PC-9 (cell line): ENCODE results near the gene ZIC4. TPM values are rescaled to one million over a fixed set of nuclear protein-coding genes. Genes with fewer than 3 reads are reported as not detected.

Experiments used
- BruUV-seq: library from RNA; stranded (reverse); fragments of 400-500 nt; replicated peaks from 2 replicates; lab custom pipeline; 2021; lab: Mats Ljungman, UMichigan
- CTCF ChIA-PET: fragments of 300-600 bp; sonication (Branson Sonifier 250); formaldehyde crosslinking; loops from one replicate; lab custom pipeline; 2022; ENCODE audit warnings: antibody characterized with exemption; lab: Charles Lee
- POLR2A ChIA-PET: fragments of 300-600 bp; sonication (Branson Sonifier 250); formaldehyde crosslinking; loops from one replicate; lab custom pipeline; 2022; ENCODE audit warnings: antibody characterized with exemption; ENCODE audit not compliant: unreplicated experiment; lab: Charles Lee
- DNase-seq, 2 experiments: peaks; one replicate each; pipeline versions ENCODE4 v3.0.0 to v3.0.0-alpha.2; 2015 to 2022; ENCODE audit warnings: mixed read lengths in 1 of 2
- H2AFZ ChIP-seq: fragments of 200-600 bp; sonication (generic); 2 replicates; pipeline ENCODE4 v1.8.1; 2017; ENCODE audit warnings: antibody characterized with exemption
- H3F3A ChIP-seq: fragments of 200-600 bp; sonication (generic); 2 replicates; pipeline ENCODE4 v1.8.1; 2017; ENCODE audit warnings: antibody characterized with exemption, mild to moderate bottlenecking, low read depth; ENCODE audit not compliant: insufficient read depth
- H3K27ac ChIP-seq: fragments of 200-600 bp; sonication (generic); 2 replicates; pipeline ENCODE4 v1.6.1; 2016; ENCODE audit warnings: mixed run types
- H3K27me3 ChIP-seq: fragments of 200-600 bp; sonication (generic); 2 replicates; pipeline ENCODE4 v1.6.1; 2016; ENCODE audit warnings: low read depth, mixed run types; ENCODE audit not compliant: insufficient read depth
- H3K36me3 ChIP-seq: fragments of 200-600 bp; sonication (generic); 2 replicates; pipeline ENCODE4 v1.6.1; 2016; ENCODE audit warnings: low read depth, mixed run types
- H3K4me1 ChIP-seq: fragments of 200-600 bp; sonication (generic); replicated peaks from 2 replicates; pipeline ENCODE4 v1.6.1; 2016; ENCODE audit warnings: mixed run types; ENCODE audit not compliant: insufficient read depth
- H3K4me2 ChIP-seq: fragments of 200-600 bp; sonication (generic); 2 replicates; pipeline ENCODE4 v1.6.1; 2017; ENCODE audit warnings: mixed run types
- H3K4me3 ChIP-seq: fragments of 200-600 bp; sonication (generic); 2 replicates; pipeline ENCODE4 v1.6.1; 2016; ENCODE audit warnings: mixed run types
- H3K79me2 ChIP-seq: fragments of 200-600 bp; sonication (generic); 2 replicates; pipeline ENCODE4 v1.6.1; 2017; ENCODE audit warnings: low read depth, mixed run types
- H3K9me2 ChIP-seq: fragments of 200-600 bp; sonication (generic); 2 replicates; pipeline ENCODE4 v1.8.1; 2017; ENCODE audit warnings: mild to moderate bottlenecking; ENCODE audit not compliant: insufficient read depth
- H3K9me3 ChIP-seq: fragments of 200-600 bp; sonication (generic); 2 replicates; pipeline ENCODE4 v1.8.1; 2016; ENCODE audit warnings: low read depth; ENCODE audit not compliant: insufficient read depth
- H4K20me1 ChIP-seq: fragments of 200-600 bp; sonication (generic); 2 replicates; pipeline ENCODE4 v1.8.1; 2017; ENCODE audit not compliant: insufficient read depth
- EZH2 ChIP-seq: fragments of 200-600 bp; sonication (generic); IDR thresholded peaks from 2 replicates; pipeline ENCODE4 v1.8.0; 2017; ENCODE audit warnings: antibody characterized with exemption, low read depth
- intact Hi-C: fragments of 100-400 bp; cut with micrococcal nuclease; formaldehyde crosslinking; loops from one replicate; pipeline ENCODE4 v1.10.0; 2022; ENCODE audit not compliant: unreplicated experiment
- total RNA-seq: library from RNA; stranded (reverse); gene quantifications from 2 replicates; pipeline ENCODE4 v1.2.3, GENCODE V29; 2021
- TF ChIP-seq, protein P1 (sequence below): fragments of 200-600 bp; sonication (generic); conservative IDR thresholded peaks from 2 replicates; pipeline ENCODE4 v1.6.1; 2017; ENCODE audit warnings: mixed run types, antibody characterized with exemption, mild to moderate bottlenecking, moderate library complexity

ZIC4 gene
- total RNA-seq, 1 experiment from 2014 or later = not detected

DNA sequence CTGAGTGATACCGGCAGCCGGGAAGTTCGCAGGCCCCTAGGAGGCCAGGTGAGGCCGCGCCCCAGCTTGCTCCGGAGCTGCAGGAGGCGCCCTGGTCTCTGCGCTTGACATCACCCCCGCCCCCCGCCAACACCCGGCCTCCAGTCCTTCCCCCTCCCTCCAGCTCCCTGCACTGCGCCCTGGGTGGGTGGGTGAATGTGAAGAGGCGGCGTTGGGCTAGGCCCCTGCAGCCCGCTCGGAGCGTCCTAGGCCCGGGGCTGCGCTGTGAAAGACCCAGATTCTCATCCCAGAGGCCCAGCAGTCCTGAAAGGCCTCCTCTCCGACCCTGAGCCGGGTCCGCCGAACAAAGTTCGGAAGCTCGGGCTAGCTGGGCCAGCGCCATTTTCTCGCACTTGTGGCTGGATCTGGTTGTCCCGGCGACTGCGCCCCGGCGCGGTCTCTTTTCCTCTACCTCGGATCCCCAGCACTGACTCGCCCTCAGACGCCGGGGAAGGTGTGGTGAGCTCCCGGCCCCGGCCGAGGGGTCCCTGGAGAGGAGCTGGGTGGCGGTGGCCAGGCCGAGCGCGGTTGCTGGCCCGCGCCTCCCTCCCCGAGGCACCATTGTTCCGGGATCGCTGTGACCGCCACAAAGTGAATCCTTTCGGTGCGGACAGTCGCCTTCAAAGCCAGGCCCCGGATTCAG, 12.9 kb downstream of the ZIC4 start:
- no peaks in the 10 kb centered on the region for H3K79me2 ChIP-seq
- TF ChIP-seq, protein P1, sequence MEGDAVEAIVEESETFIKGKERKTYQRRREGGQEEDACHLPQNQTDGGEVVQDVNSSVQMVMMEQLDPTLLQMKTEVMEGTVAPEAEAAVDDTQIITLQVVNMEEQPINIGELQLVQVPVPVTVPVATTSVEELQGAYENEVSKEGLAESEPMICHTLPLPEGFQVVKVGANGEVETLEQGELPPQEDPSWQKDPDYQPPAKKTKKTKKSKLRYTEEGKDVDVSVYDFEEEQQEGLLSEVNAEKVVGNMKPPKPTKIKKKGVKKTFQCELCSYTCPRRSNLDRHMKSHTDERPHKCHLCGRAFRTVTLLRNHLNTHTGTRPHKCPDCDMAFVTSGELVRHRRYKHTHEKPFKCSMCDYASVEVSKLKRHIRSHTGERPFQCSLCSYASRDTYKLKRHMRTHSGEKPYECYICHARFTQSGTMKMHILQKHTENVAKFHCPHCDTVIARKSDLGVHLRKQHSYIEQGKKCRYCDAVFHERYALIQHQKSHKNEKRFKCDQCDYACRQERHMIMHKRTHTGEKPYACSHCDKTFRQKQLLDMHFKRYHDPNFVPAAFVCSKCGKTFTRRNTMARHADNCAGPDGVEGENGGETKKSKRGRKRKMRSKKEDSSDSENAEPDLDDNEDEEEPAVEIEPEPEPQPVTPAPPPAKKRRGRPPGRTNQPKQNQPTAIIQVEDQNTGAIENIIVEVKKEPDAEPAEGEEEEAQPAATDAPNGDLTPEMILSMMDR = no peak
- no peak for TF ChIP-seq EZH2
- H3K27me3 ChIP-seq = no peaks in the 10 kb centered on the region
- H3K9me2 ChIP-seq = no peaks in the 10 kb centered on the region
- no peaks in the 10 kb centered on the region for H3K9me3 ChIP-seq
- no peak for DNase-seq
- no peak overlapping the region for H2AFZ ChIP-seq
- no TSS peak for BruUV-seq
- H3K36me3 ChIP-seq = no peaks in the 10 kb centered on the region
- H3K4me2 ChIP-seq = no peak overlapping the region
- no peak overlapping the region for H3K4me3 ChIP-seq
- ChIA-PET POLR2A (no interaction called here), CTCF (no interaction called here)
- H3F3A ChIP-seq = no peaks in the 10 kb centered on the region
- H3K27ac ChIP-seq = no peak overlapping the region
- intact Hi-C loops = no loop called here
- H4K20me1 ChIP-seq = no peaks in the 10 kb centered on the region
- H3K4me1 ChIP-seq = no peaks in the 10 kb centered on the region

DNA sequence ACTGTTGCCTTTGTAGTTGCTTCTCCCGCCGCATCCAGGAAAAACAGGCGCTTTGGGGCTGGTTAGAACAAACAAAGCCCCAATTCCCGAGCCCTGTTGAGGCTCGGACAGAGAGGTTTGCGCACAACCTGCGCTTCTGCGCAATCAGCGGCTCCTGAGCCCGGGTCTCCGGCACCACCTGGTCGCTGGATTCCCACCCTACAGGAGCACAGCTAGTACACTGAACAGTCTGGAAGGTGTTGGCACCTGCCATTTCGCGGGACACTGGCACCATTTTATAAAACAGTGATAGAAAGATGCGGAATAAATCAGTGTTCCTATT, 13.8 kb downstream of the ZIC4 start:
- Histone ChIP-seq H3K4me1 (no peaks in the 10 kb centered on the region), H3K9me3 (no peaks in the 10 kb centered on the region), H3K36me3 (no peaks in the 10 kb centered on the region), H3F3A (no peaks in the 10 kb centered on the region), H3K4me3 (no peak overlapping the region), H3K27ac (no peak overlapping the region), H4K20me1 (no peaks in the 10 kb centered on the region), H3K79me2 (no peaks in the 10 kb centered on the region), H3K4me2 (no peak overlapping the region), H3K9me2 (no peaks in the 10 kb centered on the region), H2AFZ (no peak overlapping the region), H3K27me3 (no peaks in the 10 kb centered on the region)
- DNase-seq = no peak
- POLR2A ChIA-PET = no interaction called here
- TF ChIP-seq, protein P1 = no peak
- TF ChIP-seq EZH2 = no peak
- CTCF ChIA-PET = no interaction called here
- no TSS peak for BruUV-seq
- intact Hi-C loops = no loop called here

DNA sequence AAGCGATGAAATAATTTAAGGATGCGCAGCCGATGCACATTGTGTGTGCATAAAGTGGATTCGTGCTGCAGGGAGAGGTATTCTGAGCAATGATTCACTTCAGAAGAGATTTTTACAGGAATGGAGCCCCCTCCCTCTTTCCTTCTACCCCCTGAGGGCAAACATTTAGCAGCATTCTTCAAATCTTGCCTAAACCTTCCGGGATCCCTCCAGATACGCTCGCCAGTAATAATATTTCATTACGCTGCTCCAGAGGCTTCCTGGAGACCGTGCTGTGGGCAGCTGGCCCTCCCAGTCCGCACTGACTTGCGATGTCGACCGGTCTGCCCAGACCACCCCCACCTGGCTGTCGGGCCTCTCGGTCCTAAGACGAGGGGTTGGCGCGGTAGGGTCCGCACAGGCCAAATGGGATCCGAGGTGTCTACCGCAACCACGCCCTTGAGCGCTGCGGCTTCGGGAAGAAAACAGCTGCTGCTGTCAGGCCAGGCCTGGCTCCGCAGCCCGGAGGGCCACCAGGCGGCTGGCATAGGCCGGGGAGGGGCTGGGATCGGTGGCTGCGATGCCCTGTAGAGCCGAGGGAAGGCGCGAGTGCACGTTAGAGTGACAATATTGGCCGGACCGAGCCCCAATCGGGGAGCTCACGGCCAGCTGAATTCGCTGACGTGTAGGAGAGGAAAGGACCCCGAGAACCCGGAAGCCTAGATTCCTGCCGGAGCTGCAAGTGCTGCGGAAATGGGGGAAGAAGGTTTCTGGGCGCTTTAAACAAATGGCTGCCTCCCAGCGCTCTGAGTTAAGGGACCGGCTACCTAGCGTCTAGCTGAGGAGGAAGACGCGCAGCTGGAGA, 14.3 kb downstream of the ZIC4 start:
- no peak overlapping the region for H3K4me2 ChIP-seq
- no peaks in the 10 kb centered on the region for H3K9me3 ChIP-seq
- TF ChIP-seq, protein P1 = no peak
- no peak for TF ChIP-seq EZH2
- H3K4me1 ChIP-seq = no peaks in the 10 kb centered on the region
- intact Hi-C loops = no loop called here
- no TSS peak for BruUV-seq
- no peak for DNase-seq
- CTCF ChIA-PET = no interaction called here
- no peaks in the 10 kb centered on the region for H3F3A ChIP-seq
- H3K36me3 ChIP-seq = no peaks in the 10 kb centered on the region
- H3K79me2 ChIP-seq = no peaks in the 10 kb centered on the region
- no peaks in the 10 kb centered on the region for H4K20me1 ChIP-seq
- POLR2A ChIA-PET = no interaction called here
- no peak overlapping the region for H3K4me3 ChIP-seq
- no peak overlapping the region for H2AFZ ChIP-seq
- H3K27me3 ChIP-seq = no peaks in the 10 kb centered on the region
- H3K9me2 ChIP-seq = no peaks in the 10 kb centered on the region
- no peak overlapping the region for H3K27ac ChIP-seq
